Activated CD4-positive, alpha-beta T cell treated with anti-CD3 and anti-CD28 coated beads for 48 hours (primary cell): ENCODE data around the gene NXPH3.
"Not testable (repeated sequence)": the region's sequence is repeated elsewhere in the genome, so short reads cannot be mapped to it uniquely, and the experiment has no call there.

Source experiments
- DNase-seq: peaks from one replicate; pipeline ENCODE4 v3.0.0-alpha.2; 2020

NXPH3 gene

GRCh38 chr17:49554694-49555494 is 20.8 kb upstream of the NXPH3 start:
- no peak for DNase-seq

DNA sequence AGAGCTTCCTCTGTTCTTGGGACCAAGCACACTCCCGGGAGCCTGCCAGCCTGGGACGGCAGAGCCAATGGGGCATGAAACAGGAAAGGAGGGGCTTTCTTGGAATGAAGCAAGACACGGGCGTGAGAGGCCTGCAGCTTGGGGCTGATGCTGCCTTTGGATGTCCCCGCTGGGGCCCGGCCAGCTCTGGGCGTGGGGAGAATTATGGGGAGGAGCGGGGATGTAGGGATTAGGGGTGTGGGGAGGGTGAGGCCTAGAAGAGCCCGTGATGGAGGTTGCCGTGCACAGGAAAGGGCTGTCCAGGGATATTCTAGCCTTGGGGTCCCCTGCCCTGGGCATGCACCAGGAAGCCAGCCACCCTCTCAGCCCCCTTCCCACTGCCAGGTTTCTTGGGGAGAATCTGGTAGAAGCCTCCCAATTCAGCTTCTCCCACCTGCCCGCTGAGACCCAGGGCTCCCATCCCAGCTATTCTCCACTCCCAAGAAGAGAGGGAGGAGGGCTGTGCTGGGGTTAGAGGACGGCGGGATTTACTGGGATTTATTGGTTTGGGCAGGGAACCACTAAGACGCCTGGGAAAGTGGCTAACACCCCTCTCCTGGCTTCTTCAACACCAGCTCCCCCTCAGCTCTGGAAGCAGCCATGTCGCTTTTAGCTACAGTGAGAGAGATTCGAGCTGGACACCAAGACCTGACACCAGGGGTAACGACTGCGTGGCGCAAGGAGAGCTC is 20.0 kb upstream of the NXPH3 start:
- no peak for DNase-seq

DNA sequence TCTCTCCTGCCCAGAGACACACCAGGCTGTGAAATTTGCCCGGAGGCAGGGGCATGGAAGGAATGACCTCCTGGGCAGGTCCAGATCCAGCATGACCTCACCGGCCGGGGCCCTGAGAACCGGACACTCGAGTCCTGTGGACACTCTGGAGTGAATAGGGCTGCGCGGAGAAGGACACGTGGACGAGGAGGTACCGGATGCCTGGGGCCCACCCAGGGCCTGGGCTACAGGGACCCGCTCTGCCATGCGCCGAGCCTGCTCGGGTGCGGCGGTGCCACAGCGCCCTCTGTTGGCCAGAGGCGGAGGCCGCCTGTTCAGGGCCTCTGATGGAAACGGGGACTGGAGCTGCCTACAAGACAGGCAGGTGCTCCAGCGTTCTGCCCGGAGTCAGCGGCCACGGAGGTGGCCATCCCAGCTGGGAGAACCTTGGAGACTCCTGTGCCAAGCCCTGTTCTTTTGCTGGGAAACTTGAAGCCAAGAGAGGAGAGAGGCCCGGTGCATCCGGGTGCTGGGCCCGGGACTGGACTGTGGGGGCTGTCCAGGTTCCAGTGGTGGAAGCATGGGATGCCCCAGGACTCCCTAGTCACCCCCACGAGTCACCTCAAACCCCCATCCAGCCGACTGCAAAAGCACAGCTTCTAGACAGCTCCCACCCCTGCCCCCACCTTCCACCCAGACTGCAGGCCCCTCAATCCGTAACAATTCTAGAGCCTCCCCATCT is 19.3 kb upstream of the NXPH3 start:
- DNase-seq: peak; percentile 90

DNA sequence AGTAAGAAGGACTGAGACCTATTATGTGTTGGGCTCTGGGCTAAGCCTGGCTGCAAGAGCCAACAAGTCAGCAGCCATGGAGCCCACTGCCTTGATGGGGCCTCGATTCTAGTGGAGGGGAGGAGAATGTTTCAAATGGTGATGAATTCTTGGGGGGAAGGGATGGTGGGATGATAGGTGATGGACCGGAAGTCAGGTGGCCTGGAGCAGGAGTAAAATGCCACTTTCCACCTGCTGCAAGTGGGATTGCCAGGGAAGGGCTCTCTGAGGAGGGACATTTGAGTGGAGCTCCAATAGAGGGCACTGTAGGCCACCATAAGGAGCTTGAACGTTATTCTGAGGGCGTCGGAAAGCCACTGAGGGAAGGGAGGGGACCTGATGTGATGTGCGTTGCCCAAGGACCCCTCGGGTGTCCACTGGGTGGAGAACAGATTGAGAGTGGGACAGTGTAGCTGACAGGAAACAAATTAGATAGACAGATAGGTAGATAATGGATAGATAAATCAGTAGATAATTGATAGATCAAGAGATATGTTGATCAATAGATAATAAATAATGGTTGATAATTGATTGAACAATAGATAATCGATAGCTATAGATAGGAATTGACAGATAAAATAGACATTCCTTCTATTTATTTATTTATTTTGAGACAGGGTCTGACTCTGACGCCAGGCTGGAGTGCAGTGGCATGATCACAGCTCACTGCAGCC is 18.2 kb upstream of the NXPH3 start:
- peak; percentile 52 for DNase-seq

DNA sequence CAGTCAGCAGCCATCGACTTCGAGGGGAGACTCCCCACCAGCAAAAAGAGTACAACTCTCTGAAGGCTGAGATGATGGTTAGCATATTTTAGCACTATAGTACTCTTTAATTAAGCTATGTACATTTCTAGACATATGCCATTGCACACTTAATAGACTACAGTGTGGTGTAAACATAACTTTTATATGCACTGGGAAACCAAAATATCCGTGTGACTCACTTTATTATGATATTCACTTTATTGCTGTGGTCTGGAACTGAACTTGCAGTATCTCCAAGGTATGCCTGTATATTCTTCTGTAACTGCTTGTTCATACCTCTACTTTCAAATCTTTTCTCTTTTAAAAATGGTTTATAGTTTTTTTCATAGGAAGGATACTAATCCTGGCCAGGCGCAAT is 11.0 kb upstream of the NXPH3 start:
- DNase-seq: no peak

- DNase-seq: peak; percentile 54
These were observed 9.7 kb upstream of the NXPH3 start for GRCh38 chr17:49565948-49566491.

DNA sequence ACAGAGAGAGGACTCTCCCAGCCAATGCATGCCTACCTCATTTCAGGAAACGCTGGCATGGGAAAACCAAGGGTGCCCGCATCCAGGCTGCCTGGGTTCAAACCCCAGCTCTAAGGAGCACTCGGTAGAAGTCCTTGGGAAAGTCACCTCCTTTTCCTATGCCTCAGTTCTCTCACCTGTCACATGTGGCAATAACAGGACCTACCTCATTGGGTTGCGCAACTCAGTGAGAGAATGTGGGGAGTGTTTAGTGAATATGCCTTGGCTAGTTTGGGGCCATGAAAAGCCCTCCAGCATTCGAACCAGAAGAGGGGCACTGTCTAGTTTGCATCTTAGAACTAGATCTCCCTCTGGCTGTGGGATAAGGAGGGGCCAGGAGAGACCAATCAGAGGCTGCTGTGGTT is 9.0 kb upstream of the NXPH3 start:
- no peak for DNase-seq

DNA sequence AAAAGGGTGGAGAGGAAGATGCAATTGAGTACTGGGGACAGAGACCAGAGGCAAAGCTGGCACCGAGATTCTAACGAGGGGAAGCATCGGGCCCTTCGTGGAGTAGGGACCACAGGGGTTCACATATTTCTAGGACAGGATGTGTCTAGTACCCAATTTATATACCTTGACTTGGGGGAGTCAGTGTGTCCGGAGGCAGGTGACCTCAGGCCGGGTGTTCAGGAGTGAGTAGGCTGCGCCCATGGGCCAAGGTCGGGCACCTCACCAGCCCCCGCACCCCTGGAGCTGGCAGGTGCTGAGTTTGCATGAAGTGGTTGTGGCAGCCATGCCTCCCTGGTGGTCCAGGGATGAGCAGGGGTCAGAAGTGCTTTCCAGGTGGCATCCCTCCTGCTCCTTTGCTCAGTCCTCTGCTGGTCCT is 8.6 kb upstream of the NXPH3 start:
- DNase-seq: no peak

GRCh38 chr17:49567871-49568694 is 7.6 kb upstream of the NXPH3 start:
- peak; percentile 91 for DNase-seq

GRCh38 chr17:49568695-49569047 is 7.0 kb upstream of the NXPH3 start:
- not testable (repeated sequence) for DNase-seq

DNA sequence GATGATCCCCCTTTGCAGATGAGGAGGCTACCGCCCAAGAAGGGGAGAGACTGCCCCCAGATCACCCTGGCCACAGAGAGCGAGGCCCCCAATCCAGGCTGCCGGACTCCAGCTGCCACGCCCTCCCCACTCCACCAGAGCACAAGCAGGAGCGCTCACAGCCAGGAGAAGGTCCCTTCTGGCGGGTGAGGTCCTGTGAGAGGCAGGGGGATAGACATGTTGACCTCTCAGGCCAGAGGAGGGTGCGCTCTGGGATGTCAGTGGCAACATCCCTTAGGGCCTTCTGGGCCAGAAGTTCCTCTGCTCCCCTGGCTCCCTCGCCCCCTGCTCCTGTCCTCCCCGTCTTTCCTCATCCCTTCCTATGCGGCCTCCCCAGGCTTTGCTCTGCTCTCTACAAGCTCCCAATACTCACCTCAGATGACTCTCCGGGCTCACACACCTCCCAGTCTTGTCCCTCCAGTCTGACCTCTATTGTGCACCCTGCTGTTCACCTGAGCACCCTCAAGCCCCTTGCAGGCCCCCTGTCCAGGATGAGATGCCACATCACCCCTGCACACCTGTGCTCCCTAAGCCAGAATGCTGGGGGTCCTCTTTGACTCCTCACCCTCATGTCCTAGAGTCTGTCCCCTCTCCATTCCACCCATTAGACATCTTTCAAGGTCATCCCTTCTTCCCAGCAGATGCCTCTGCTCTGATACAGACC is 5.0 kb upstream of the NXPH3 start:
- DNase-seq: no peak

- no peak for DNase-seq
These were observed 4.4 kb upstream of the NXPH3 start for GRCh38 chr17:49571283-49571682.

- DNase-seq: no peak
These were observed 3.9 kb upstream of the NXPH3 start for GRCh38 chr17:49571764-49572163.

GRCh38 chr17:49572226-49572625 is 3.4 kb upstream of the NXPH3 start:
- no peak for DNase-seq

GRCh38 chr17:49572806-49573420 is 2.8 kb upstream of the NXPH3 start:
- DNase-seq: no peak

- no peak for DNase-seq
These were observed 2.0 kb upstream of the NXPH3 start for GRCh38 chr17:49573510-49574322.

GRCh38 chr17:49574323-49574781 is 1.3 kb upstream of the NXPH3 start:
- DNase-seq: no peak

DNA sequence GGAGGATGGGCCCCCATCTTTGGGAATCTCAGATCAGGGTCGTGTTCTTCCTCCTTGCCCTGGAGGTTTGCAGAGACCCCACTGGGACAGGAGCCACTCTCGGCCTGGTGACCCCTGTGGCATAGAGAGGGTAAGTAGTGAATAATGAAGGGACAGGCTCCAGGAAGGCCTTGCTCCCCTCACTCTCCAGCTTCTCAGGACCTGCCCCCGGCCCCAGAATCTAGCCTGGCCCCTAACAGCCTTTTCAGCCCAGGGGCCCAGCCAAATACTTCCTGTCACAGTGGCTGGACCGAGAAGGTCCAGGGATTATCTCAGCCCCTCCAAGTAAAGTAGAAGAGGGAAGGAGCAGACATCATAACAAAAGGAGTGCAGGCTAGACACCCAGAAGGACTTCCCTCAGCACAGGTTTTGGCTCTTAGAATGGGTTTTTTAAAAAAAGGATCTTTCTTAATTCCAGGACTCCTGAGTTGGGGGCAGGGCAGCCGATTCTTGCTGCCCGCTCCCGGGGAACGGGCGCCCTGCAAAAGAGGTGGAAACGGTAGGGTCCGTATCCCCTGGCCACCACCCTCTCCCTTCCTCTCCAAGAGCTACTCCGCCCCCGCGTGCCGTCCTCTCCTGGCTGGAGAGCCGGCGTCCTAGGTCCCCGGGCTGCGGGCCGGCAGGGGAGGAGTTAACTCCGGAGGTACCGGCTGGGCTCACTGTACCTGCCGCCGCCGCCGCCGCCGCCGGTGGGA is 559 bp upstream of the NXPH3 start:
- no peak for DNase-seq
